Measurements from ENCODE around the gene NCAPH2. TPM values are rescaled to one million over a fixed set of nuclear protein-coding genes. Genes with fewer than 3 reads are reported as not detected.
A peak's percentile ranks its signal among the peaks of the same experiment; 100 is the strongest.

Gene NCAPH2
- total and polyA plus RNA-seq, 3 experiments from 2014 or later: 36.5 to 165 (median 155) TPM

- H3K4me3 Mint-ChIP-seq: peak overlapping the region in 5 of 7 donors; percentile 19 to 85 (median 51)
- peaks cover 0 to 2% (median 0%) of the 10 kb centered on the region in 3 donors for H3K36me3 Mint-ChIP-seq
- peak in 1 of 5 donors; percentile 45 for DNase-seq
- Histone ChIP-seq H3K27me3 (ENCODE audit: insufficient read depth, low read length, poor library complexity, severe bottlenecking) (no peaks in the 10 kb centered on the region), H3K36me3 (ENCODE audit: insufficient read depth, low read length) (no peaks in the 10 kb centered on the region), H3K9me3 (ENCODE audit: low read length) (no peaks in the 10 kb centered on the region), H3K4me1 (ENCODE audit: insufficient read depth, low read length) (peaks cover 53% of the 10 kb centered on the region), H3K4me3 (ENCODE audit: low read length) (no peak overlapping the region), H3K27ac (ENCODE audit: low read depth, low read length) (no peak overlapping the region)
- H3K27ac Mint-ChIP-seq: peak overlapping the region in 5 of 8 donors; percentile 10 to 99 (median 82)
- ChIA-PET POLR2A (interaction anchor here (0.6 to 2.4 kb wide), 6 partner anchors 7 to 74 kb away, joined by 3 to 36 read pairs (median 15); partner anchors contain the start of genes LMF2, NCAPH2 and SCO2), CTCF (interaction anchor here (1.3 to 5.8 kb wide), 7 partner anchors 9 to 52 kb away, joined by 3 to 86 read pairs (median 11); partner anchors contain the start of genes SCO2, SYCE3 and TYMP)
- peaks cover 36 to 58% (median 43%) of the 10 kb centered on the region in 3 donors for H3K4me1 Mint-ChIP-seq
- no peaks in the 10 kb centered on the region for H3K9me3 Mint-ChIP-seq
- no peaks in the 10 kb centered on the region for H3K27me3 Mint-ChIP-seq
These were observed 38.6 kb downstream of the NCAPH2 start for GRCh38 chr22:50546326-50547262.

- Mint-ChIP-seq H3K36me3 (peaks cover 0 to 2% (median 0%) of the 10 kb centered on the region in 3 donors), H3K27ac (peak overlapping the region in 5 of 8 donors; percentile 17 to 81 (median 57)), H3K27me3 (no peaks in the 10 kb centered on the region), H3K4me3 (peak overlapping the region in 5 of 7 donors; percentile 9 to 38 (median 29)), H3K9me3 (no peaks in the 10 kb centered on the region), H3K4me1 (peaks cover 35 to 58% (median 41%) of the 10 kb centered on the region in 3 donors)
- no peaks in the 10 kb centered on the region for H3K27me3 ChIP-seq (ENCODE audit: insufficient read depth, low read length, poor library complexity, severe bottlenecking)
- H3K27ac ChIP-seq (ENCODE audit: low read depth, low read length): no peak overlapping the region
- no peaks in the 10 kb centered on the region for H3K36me3 ChIP-seq (ENCODE audit: insufficient read depth, low read length)
- H3K4me1 ChIP-seq (ENCODE audit: insufficient read depth, low read length): peaks cover 53% of the 10 kb centered on the region
- H3K9me3 ChIP-seq (ENCODE audit: low read length): no peaks in the 10 kb centered on the region
- ChIA-PET CTCF (interaction anchor here (0.6 to 5.8 kb wide), 12 partner anchors 10 to 77 kb away, joined by 3 to 86 read pairs (median 5); partner anchors contain the start of genes SCO2, SYCE3 and TYMP), POLR2A (interaction anchor here (1.8 to 2.4 kb wide), 6 partner anchors 8 to 73 kb away, joined by 8 to 36 read pairs (median 15); partner anchors contain the start of genes CHKB, LMF2, NCAPH2 and SCO2)
- peak in 1 of 5 donors; percentile 50 for DNase-seq
- H3K4me3 ChIP-seq (ENCODE audit: low read length): no peak overlapping the region
These were observed 39.4 kb downstream of the NCAPH2 start for GRCh38 chr22:50547263-50547985.

GRCh38 chr22:50548040-50548920, 40.3 kb downstream of the NCAPH2 start:
- H3K27ac Mint-ChIP-seq: peak overlapping the region; percentile 68 to 88 (median 82)
- peak overlapping the region; percentile 57 to 79 (median 67) for H3K4me3 Mint-ChIP-seq
- H3K9me3 ChIP-seq (ENCODE audit: low read length): no peaks in the 10 kb centered on the region
- peak overlapping the region; percentile 60 for H3K4me3 ChIP-seq (ENCODE audit: low read length)
- peak overlapping the region; percentile 54 for H3K27ac ChIP-seq (ENCODE audit: low read depth, low read length)
- CTCF ChIA-PET: interaction anchor here (0.6 to 5.8 kb wide), 15 partner anchors 11 to 78 kb away, joined by 3 to 86 read pairs (median 4); partner anchors contain the start of genes CPT1B, LMF2, NCAPH2 and SCO2
- POLR2A ChIA-PET: interaction anchor here (0.6 to 2.4 kb wide), 12 partner anchors 9 to 357 kb away, joined by 3 to 36 read pairs (median 8); partner anchors contain the start of genes CHKB, HDAC10, LMF2 and NCAPH2
- H3K36me3 Mint-ChIP-seq: peaks cover 0 to 2% (median 0%) of the 10 kb centered on the region in 3 donors
- DNase-seq: peak; percentile 51 to 80 (median 61)
- H3K4me1 Mint-ChIP-seq: peaks cover 33 to 58% (median 38%) of the 10 kb centered on the region in 3 donors
- no peaks in the 10 kb centered on the region for H3K27me3 ChIP-seq (ENCODE audit: insufficient read depth, low read length, poor library complexity, severe bottlenecking)
- H3K36me3 ChIP-seq (ENCODE audit: insufficient read depth, low read length): no peaks in the 10 kb centered on the region
- peaks cover 53% of the 10 kb centered on the region for H3K4me1 ChIP-seq (ENCODE audit: insufficient read depth, low read length)
- H3K9me3 Mint-ChIP-seq: no peaks in the 10 kb centered on the region
- H3K27me3 Mint-ChIP-seq: no peaks in the 10 kb centered on the region

- H3K4me1 ChIP-seq (ENCODE audit: insufficient read depth, low read length): peaks cover 48% of the 10 kb centered on the region
- DNase-seq: peak in 1 of 5 donors; percentile 45
These were observed 41.1 kb downstream of the NCAPH2 start for GRCh38 chr22:50548921-50549790.

GRCh38 chr22:50550395-50550794, 42.4 kb downstream of the NCAPH2 start:
- H3K4me1 ChIP-seq (ENCODE audit: insufficient read depth, low read length): peaks cover 36% of the 10 kb centered on the region
- Mint-ChIP-seq H3K27ac (peak overlapping the region in 7 of 8 donors; percentile 39 to 86 (median 72)), H3K9me3 (no peaks in the 10 kb centered on the region), H3K4me3 (peak overlapping the region; percentile 72 to 84 (median 77)), H3K36me3 (peaks cover 0 to 2% (median 0%) of the 10 kb centered on the region in 3 donors), H3K27me3 (no peaks in the 10 kb centered on the region), H3K4me1 (peaks cover 22 to 43% (median 26%) of the 10 kb centered on the region in 3 donors)
- H3K27me3 ChIP-seq (ENCODE audit: insufficient read depth, low read length, poor library complexity, severe bottlenecking): no peaks in the 10 kb centered on the region
- H3K4me3 ChIP-seq (ENCODE audit: low read length): no peak overlapping the region
- ChIA-PET POLR2A (interaction anchor here (1.4 to 2.0 kb wide), 2 partner anchors 11 to 25 kb away, joined by 4 to 6 read pairs; partner anchors contain the start of gene SCO2), CTCF (interaction anchor here (1.5 to 4.6 kb wide), 4 partner anchors 13 to 70 kb away, joined by 7 to 47 read pairs (median 20); partner anchors contain the start of genes SCO2 and SYCE3)
- peak in 1 of 5 donors; percentile 31 for DNase-seq
- no peaks in the 10 kb centered on the region for H3K9me3 ChIP-seq (ENCODE audit: low read length)
- no peak overlapping the region for H3K27ac ChIP-seq (ENCODE audit: low read depth, low read length)
- no peaks in the 10 kb centered on the region for H3K36me3 ChIP-seq (ENCODE audit: insufficient read depth, low read length)

More at GRCh38 chr22:50548921-50549790, 41.1 kb downstream of the NCAPH2 start:
- Mint-ChIP-seq H3K9me3 (no peaks in the 10 kb centered on the region), H3K27ac (peak overlapping the region; percentile 23 to 86 (median 77)), H3K27me3 (no peaks in the 10 kb centered on the region), H3K36me3 (peaks cover 0 to 2% (median 0%) of the 10 kb centered on the region in 3 donors), H3K4me1 (peaks cover 33 to 55% (median 38%) of the 10 kb centered on the region in 3 donors), H3K4me3 (peak overlapping the region; percentile 72 to 86 (median 79))
- POLR2A ChIA-PET: interaction anchor here (0.8 to 2.4 kb wide), 12 partner anchors 10 to 358 kb away, joined by 3 to 36 read pairs (median 8); partner anchors contain the start of genes CHKB, HDAC10, LMF2 and NCAPH2
- Histone ChIP-seq H3K4me3 (ENCODE audit: low read length) (peak overlapping the region; percentile 60), H3K9me3 (ENCODE audit: low read length) (no peaks in the 10 kb centered on the region), H3K36me3 (ENCODE audit: insufficient read depth, low read length) (no peaks in the 10 kb centered on the region), H3K27ac (ENCODE audit: low read depth, low read length) (peak overlapping the region; percentile 54), H3K27me3 (ENCODE audit: insufficient read depth, low read length, poor library complexity, severe bottlenecking) (no peaks in the 10 kb centered on the region)
- CTCF ChIA-PET: interaction anchor here (0.9 to 5.8 kb wide), 11 partner anchors 11 to 72 kb away, joined by 3 to 86 read pairs (median 8); partner anchors contain the start of genes LMF2, NCAPH2, SCO2 and SYCE3
